ENCODE data around the gene MTHFR.

- no peak for TF ChIP-seq EZH2 (IDR thresholded peaks at IDR 0.05; ENCODE audit: low read depth)
- TF ChIP-seq CTCF (conservative IDR thresholded peaks at IDR 0.05) = no peak
These were observed 17.8 kb downstream of the MTHFR start for GRCh38 chr1:11787804-11788436.

Measured in PC-9 (cell line).